HepG2 (cell line): ENCODE data around the gene ADAMTS13. TPM values are rescaled to one million over a fixed set of nuclear protein-coding genes. Genes with fewer than 3 reads are reported as not detected.

ENCODE experiments used
- ARNTL ChIP-seq: sonication (generic); formaldehyde crosslinking; IDR thresholded peaks from 2 replicates; pipeline ENCODE4 v1.4.0; 2020; ENCODE audit warnings: mild to moderate bottlenecking, missing genetic modification reagents
- ASH2L ChIP-seq: fragments of 300-600, 200-600 bp; sonication (generic); IDR thresholded peaks from 2 replicates; pipeline ENCODE4 v1.7.0; 2017; ENCODE audit warnings: low read depth, mild to moderate bottlenecking, moderate library complexity, mixed read lengths, low read length; ENCODE audit not compliant: insufficient read length
- HNRNPLL ChIP-seq: fragments of 200-400 bp; formaldehyde crosslinking; IDR thresholded peaks from 2 replicates; pipeline ENCODE4 v1.6.1; 2017; ENCODE audit warnings: mild to moderate bottlenecking, low read depth, low read length; ENCODE audit not compliant: poor library complexity, severe bottlenecking
- KMT2B ChIP-seq: IDR thresholded peaks from 2 replicates; pipeline ENCODE4 v1.6.1; 2016; ENCODE audit warnings: missing genetic modification reagents, missing compliant biosample characterization
- MATR3 ChIP-seq: sonication (generic); formaldehyde crosslinking; IDR thresholded peaks from 2 replicates; pipeline ENCODE4 v1.4.0; 2020; ENCODE audit warnings: missing genetic modification reagents
- NFKBIZ ChIP-seq: IDR thresholded peaks from 2 replicates; pipeline ENCODE4 v1.6.1; 2018; ENCODE audit warnings: missing genetic modification reagents, missing compliant biosample characterization
- NONO ChIP-seq, 2 experiments: fragments of 450-650 bp in 1 of 2; sonication (generic) in 1 of 2; formaldehyde crosslinking in 1 of 2; IDR thresholded peaks in 1 of 2; conservative IDR thresholded peaks in 1 of 2; 2 replicates each; pipeline versions ENCODE4 v1.6.1 to v1.8.0; 2017 to 2022; ENCODE audit warnings: mild to moderate bottlenecking in 1 of 2, missing genetic modification reagents in 1 of 2, moderate library complexity in 1 of 2
- NR1H2 ChIP-seq: sonication (generic); formaldehyde crosslinking; IDR thresholded peaks from 2 replicates; pipeline ENCODE4 v1.8.1; 2022; ENCODE audit warnings: low read depth, missing genetic modification reagents, borderline replicate concordance
- NR3C1 ChIP-seq: sonication (generic); formaldehyde crosslinking; IDR thresholded peaks from 2 replicates; pipeline ENCODE4 v1.4.0; 2020; ENCODE audit warnings: missing genetic modification reagents
- REPIN1 ChIP-seq: sonication (generic); formaldehyde crosslinking; IDR thresholded peaks from 2 replicates; pipeline ENCODE4 v1.8.0; 2022; ENCODE audit warnings: missing genetic modification reagents, low read depth, mild to moderate bottlenecking, borderline replicate concordance
- SIX1 ChIP-seq: sonication (generic); formaldehyde crosslinking; IDR thresholded peaks from 2 replicates; pipeline ENCODE4 v1.4.0; 2020; ENCODE audit warnings: missing genetic modification reagents, borderline replicate concordance
- ZNF556 ChIP-seq: sonication (generic); formaldehyde crosslinking; IDR thresholded peaks from 2 replicates; pipeline ENCODE4 v1.4.0; 2020; ENCODE audit warnings: mild to moderate bottlenecking, missing genetic modification reagents, borderline replicate concordance
- ZNF709 ChIP-seq: sonication (generic); formaldehyde crosslinking; IDR thresholded peaks from 2 replicates; pipeline ENCODE4 v1.5.0; 2020; ENCODE audit warnings: mild to moderate bottlenecking, missing genetic modification reagents
- ZZZ3 ChIP-seq: sonication (generic); formaldehyde crosslinking; IDR thresholded peaks from 2 replicates; pipeline ENCODE4 v1.4.0; 2020; ENCODE audit warnings: missing genetic modification reagents, mild to moderate bottlenecking, borderline replicate concordance
- polyA plus RNA-seq, 8 experiments: library from polyadenylated mRNA; depleted of rRNA in 3 of 8; stranded (reverse) in 7 of 8; unstranded in 1 of 8; fragments of >200 nt; fragmentation: Illumina TruSeq in 4 of 8; extraction: Trizol in 4 of 8; gene quantifications; 2 replicates each; pipeline versions ENCODE4 v1.2.1 to v1.2.3, GENCODE V29; 2011 to 2016; ENCODE audit warnings: low read depth in 4 of 8, missing spikeins in 1 of 8, mixed read lengths in 1 of 8; ENCODE audit not compliant: insufficient read depth in 1 of 8
- total RNA-seq, 5 experiments: library from RNA; depleted of rRNA; stranded (reverse); fragments of >200 nt; fragmentation: Illumina TruSeq; extraction: Trizol; gene quantifications; 2 replicates each; pipeline ENCODE4 v1.2.3, GENCODE V29; 2016; ENCODE audit warnings: low read depth in 1 of 5
- TF ChIP-seq, protein P1 (sequence below): sonication (generic); formaldehyde crosslinking; IDR thresholded peaks from 2 replicates; pipeline ENCODE4 v1.4.0; 2020; ENCODE audit warnings: missing genetic modification reagents

The ADAMTS13 gene
- total and polyA plus RNA-seq, 2 of the 13 experiments (the other 11 are each of a cell fraction or from before 2014, with no cell fraction given) = 0.91 to 4.5 TPM

DNA sequence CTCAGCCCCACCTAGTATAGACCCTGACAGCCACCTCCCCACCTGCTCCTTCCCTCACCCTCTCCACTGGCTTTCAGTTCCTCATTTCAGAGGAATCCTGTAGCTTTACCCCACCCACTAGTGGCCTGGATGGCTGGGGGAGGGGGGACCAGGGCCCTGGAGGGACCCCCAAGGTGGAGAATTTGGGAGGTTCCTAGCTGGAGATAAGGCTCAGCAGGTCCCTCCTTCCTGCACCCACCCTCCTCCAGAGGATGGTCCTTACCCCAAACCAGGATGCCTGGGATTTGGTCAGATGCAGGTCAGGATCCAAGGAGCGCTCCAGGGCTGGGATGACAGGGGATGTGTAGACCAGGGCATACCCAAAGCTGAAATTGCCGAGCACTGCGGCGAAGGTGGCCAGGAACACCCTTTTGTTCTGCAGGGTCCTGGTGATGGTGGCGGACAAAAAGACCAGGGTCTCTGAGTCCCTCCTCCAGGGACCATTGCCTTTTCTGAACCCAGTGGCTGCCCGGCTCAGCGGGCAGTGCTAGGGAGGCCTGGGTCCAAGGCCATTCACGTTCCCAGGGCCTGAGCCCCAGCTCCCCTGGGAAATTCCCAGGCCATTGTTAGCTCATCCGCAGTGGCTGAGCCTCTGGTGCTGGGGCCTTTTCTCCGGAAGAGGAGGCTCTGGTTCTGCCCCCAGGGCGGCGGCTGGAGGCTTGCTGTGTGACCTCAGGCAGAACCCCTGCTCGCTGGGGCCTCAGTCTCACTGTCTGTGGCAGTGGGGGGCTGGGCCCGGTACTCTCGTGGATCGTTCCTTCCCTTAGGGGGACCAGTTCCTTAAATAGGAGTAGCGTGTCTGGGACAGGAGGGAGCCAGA is 56.1 kb downstream of the ADAMTS13 start (continued):
- TF ChIP-seq KMT2B (CRISPR knock-in tag) (no peak), ZNF556 (CRISPR knock-in tag) (no peak; the same call in 1 of the 2 replicates), NFKBIZ (0 out of 2 replicates have a peak, but pooled peaks have one; percentile 9), REPIN1 (CRISPR knock-in tag) (no peak), SIX1 (CRISPR knock-in tag) (no peak), NR3C1 (CRISPR knock-in tag) (no peak), ZNF709 (no peak), MATR3 (no peak), NONO (IDR thresholded peaks at IDR 0.05) (no peak), NONO (CRISPR knock-in tag; conservative IDR thresholded peaks at IDR 0.05) (0 out of 2 replicates have a peak, but pooled peaks have one; percentile 49), HNRNPLL (no peak), ARNTL (CRISPR knock-in tag) (peak; percentile 55; the same call in 1 of the 2 replicates), ZZZ3 (CRISPR knock-in tag) (no peak), NR1H2 (CRISPR knock-in tag) (no peak), ASH2L (no peak)
- TF ChIP-seq, protein P1, sequence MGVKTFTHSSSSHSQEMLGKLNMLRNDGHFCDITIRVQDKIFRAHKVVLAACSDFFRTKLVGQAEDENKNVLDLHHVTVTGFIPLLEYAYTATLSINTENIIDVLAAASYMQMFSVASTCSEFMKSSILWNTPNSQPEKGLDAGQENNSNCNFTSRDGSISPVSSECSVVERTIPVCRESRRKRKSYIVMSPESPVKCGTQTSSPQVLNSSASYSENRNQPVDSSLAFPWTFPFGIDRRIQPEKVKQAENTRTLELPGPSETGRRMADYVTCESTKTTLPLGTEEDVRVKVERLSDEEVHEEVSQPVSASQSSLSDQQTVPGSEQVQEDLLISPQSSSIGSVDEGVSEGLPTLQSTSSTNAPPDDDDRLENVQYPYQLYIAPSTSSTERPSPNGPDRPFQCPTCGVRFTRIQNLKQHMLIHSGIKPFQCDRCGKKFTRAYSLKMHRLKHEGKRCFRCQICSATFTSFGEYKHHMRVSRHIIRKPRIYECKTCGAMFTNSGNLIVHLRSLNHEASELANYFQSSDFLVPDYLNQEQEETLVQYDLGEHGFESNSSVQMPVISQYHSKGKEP (CRISPR knock-in tag) = no peak
- TF ChIP-seq, all 625 proteins: peak for 67
